GM18505 (cell line): ENCODE measurements around the gene ASCL2.
"Not testable (repeated sequence)": the region's sequence is repeated elsewhere in the genome, so short reads cannot be mapped to it uniquely, and the experiment has no call there.

Experiments
- ATAC-seq: cut with Tn5 transposase; IDR thresholded peaks from one replicate; pipeline ENCODE4 v1.9.1; 2021; ENCODE audit not compliant: unreplicated experiment
- POLR2A ChIP-seq: IDR thresholded peaks from 4 replicates; pipeline ENCODE4 v1.6.1; 2011; ENCODE audit warnings: borderline replicate concordance; ENCODE audit not compliant: insufficient read depth, insufficient read length; ENCODE audit errors: extremely low read depth

Gene ASCL2

DNA sequence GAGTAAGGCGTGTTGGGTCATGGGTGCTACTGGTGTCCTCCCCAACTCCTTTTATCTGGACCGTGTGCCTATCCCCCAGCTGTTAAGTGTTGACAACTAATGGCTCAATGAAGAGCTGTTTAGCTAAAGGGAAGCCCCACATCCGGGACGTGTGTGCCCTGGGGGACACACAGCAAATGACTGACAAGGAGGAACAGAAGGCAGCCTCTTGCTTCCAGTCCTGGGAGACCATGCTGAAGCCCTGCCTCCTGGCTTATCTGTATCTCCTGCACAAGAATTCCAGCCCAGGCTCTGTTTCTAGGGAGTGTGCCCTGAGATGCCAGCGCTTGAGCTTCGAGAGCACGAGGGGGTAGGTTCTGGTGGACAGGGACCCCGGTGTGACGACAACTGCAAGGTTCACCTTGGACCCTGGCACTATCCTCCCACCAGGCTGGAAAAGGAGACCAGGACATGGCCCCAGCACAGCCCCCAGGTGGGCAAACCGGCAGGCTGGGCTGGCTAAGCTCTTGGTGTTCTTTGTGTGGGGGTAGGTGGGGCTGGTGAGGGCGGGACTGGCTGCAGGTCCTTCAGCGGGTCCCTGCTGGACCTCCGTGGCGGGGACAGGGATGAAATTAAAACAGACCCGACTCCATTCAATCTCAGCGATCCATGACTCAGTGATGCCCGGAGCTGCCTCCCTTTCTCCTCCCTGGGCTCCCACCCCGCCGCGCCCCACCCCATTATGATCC is 21.0 kb downstream of the ASCL2 start:
- no peak for ATAC-seq

GRCh38 chr11:2248762-2249161 is 21.6 kb downstream of the ASCL2 start:
- ATAC-seq: no peak
- TF ChIP-seq POLR2A: no peak

More for the DNA sequence above, 21.0 kb downstream of the ASCL2 start:
- TF ChIP-seq POLR2A: no peak

DNA sequence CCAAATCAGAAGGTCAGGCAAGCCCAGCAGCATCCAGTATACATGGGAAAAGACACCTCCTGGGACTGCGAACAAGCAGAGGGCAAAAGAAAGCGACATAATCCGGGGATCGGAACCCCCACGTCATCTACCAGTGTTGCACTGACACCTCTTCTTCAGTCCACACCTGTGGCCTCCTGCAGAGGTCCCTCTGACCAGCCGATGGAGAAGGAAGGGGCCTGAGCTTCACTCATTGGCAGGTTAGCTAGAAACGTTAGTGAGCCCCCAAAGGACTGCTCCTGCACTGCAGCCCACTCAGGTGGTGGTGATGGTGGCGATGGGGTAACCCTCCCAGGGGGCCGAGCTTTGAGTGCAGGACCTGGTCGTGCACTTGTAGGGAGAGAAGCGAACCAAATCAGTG is 22.1 kb downstream of the ASCL2 start:
- no peak for TF ChIP-seq POLR2A
- no peak for ATAC-seq

GRCh38 chr11:2247496-2247895 is 22.9 kb downstream of the ASCL2 start:
- TF ChIP-seq POLR2A: no peak
- ATAC-seq: no peak

DNA sequence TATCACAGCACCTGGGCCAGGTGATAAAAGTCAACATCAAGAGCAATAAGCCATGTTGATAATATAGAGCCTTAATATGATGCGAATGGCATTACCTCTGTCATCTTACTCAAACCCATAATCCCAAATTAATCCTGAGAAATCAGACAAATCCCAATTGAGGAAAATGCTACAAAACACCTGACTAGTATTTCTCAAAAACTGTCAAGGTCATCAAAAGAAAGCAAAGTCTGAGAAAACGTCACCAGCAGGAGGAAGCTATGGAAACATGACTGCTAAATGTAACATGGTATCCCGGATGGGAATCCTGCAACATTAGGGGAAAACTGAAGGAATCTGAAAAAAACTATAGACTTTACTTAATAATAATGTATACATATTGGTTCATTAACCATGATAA is 29.6 kb downstream of the ASCL2 start:
- ATAC-seq: no peak
- TF ChIP-seq POLR2A: no peak

DNA sequence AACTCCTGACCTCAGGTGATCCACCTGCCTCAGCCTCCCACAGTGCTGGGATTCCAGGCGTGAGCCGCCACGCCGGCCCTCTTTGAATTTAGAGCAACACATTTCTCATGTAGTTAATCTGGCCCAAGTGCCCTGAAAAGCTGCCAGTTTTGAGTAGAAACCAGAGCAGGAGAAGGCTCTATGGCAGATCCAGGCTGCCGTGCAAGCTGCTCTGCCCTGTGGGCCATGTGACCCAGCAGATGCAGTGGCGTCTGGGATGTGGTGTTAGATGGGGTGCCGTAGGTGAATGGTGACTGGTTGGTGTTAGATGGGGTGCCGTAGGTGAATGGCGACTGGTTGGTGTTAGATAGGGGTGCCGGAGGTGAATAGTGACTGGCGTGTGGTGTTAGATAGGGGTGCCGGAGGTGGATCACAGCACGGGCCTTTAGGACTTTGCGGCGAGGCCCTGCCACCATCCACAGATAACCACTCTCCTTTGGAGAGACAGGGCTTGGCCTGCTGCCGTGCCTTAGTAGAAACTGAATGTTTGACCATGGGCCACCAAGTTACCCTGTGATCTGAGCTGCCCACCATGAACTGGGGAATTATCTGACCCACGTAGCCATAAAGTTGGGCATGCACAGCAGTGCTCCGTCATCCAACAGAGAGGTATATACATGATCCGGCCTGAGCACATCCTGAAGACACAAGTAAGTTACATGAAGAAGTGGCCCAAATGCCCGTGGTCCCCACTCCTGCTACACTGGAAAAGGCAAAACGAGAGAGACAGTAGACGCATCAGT is 32.7 kb downstream of the ASCL2 start:
- TF ChIP-seq POLR2A: no peak
- ATAC-seq: no peak

- ATAC-seq: not testable (repeated sequence)
These were observed 33.8 kb downstream of the ASCL2 start for GRCh38 chr11:2236381-2237134.

GRCh38 chr11:2235588-2236326 is 34.6 kb downstream of the ASCL2 start:
- no peak for ATAC-seq
- no peak for TF ChIP-seq POLR2A

- TF ChIP-seq POLR2A: no peak
- ATAC-seq: no peak
These were observed 35.4 kb downstream of the ASCL2 start for GRCh38 chr11:2234963-2235362.

GRCh38 chr11:2233693-2234455 is 36.5 kb downstream of the ASCL2 start:
- no peak for TF ChIP-seq POLR2A
- no peak for ATAC-seq

DNA sequence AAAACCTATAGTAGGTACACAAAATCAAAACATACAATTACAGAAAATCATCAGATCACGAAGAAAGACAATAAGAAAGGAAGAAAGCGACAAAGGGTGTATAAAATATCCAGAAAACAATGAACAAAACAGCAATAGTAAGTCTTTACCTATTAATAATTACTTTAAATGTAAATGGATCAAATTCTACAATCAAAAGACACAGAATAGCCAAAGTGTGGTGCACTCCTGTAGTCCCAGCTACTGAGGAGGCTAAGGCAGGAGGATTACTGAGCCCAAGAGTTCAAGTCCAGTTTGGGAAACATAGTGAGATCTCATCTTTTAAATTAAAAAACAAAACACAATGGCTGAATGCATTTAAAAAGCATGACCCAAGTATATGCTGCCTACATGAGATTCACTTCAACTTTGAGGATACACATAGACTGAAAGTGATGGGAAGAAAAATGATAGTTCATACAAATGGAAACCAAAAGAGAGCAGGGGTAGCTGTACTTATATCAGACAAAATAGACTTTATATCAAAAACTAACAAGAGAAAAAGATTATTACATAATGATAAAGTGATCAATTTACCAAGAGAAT is 40.6 kb downstream of the ASCL2 start:
- TF ChIP-seq POLR2A: no peak
- ATAC-seq: no peak

DNA sequence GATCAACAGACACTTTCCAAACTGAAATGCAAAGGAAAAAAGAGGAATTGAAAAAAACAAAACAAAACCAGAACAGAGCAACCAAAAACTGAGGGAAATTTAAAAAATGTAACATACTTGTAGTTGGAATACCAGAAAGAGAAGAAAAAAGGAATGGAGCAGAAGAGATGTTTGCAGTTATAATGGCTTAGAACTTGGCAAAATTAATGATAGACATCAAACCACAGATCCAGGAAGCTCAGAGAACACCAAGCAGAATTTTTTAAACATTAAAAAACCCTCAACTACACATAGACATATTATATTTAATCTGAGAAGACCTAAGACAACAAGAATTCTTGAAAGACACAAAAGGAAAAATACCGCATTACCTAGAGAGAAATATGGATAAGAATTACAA is 46.1 kb downstream of the ASCL2 start:
- no peak for ATAC-seq

GRCh38 chr11:2223153-2223794 is 47.1 kb downstream of the ASCL2 start:
- no peak for ATAC-seq
- TF ChIP-seq POLR2A: no peak

More for the DNA sequence above, 46.1 kb downstream of the ASCL2 start:
- no peak for TF ChIP-seq POLR2A
